Sigmoid colon (tissue), 7 donors: Measurements from ENCODE around the gene PRPF40B. TPM values are rescaled to one million over a fixed set of nuclear protein-coding genes. Genes with fewer than 3 reads are reported as not detected.
"Not testable (repeated sequence)": the region's sequence is repeated elsewhere in the genome, so short reads cannot be mapped to it uniquely, and the experiment has no call there.

Source experiments
- DNase-seq: peaks from one replicate; pipeline ENCODE4 v3.0.0-alpha.2; 2019
- H3K27ac ChIP-seq, 4 donors: fragments of 200-600 bp; sonication (generic); one replicate each; pipeline ENCODE4 v1.5.1; 2016 to 2019; ENCODE audit warnings: mild to moderate bottlenecking in 1 of 4
- H3K27me3 ChIP-seq, 3 donors: fragments of 200-600 bp; sonication (generic); one replicate each; pipeline ENCODE4 v1.5.1; 2019; ENCODE audit warnings: mild to moderate bottlenecking in 1 of 3
- H3K36me3 ChIP-seq, 4 donors: fragments of 200-600 bp; sonication (generic); one replicate each; pipeline ENCODE4 v1.5.1; 2016 to 2019
- H3K4me1 ChIP-seq, 4 donors: fragments of 200-600 bp; sonication (generic); one replicate each; pipeline ENCODE4 v1.5.1; 2017 to 2019
- H3K4me3 ChIP-seq, 4 donors: fragments of 200-600 bp; sonication (generic); one replicate each; pipeline ENCODE4 v1.5.1; 2017 to 2019; ENCODE audit warnings: mild to moderate bottlenecking in 2 of 4, moderate library complexity in 1 of 4
- H3K9me3 ChIP-seq, 4 donors: fragments of 200-600 bp in 3 of 4; sonication (generic) in 3 of 4; one replicate each; pipeline versions ENCODE4 v1.5.1 to v1.6.1; 2013 to 2019
- EP300 ChIP-seq, 4 donors: sonication (generic); formaldehyde crosslinking; IDR thresholded peaks; one replicate each; pipeline ENCODE4 v1.6.1; 2017; ENCODE audit warnings: antibody characterized with exemption in 4 of 4
- POLR2A ChIP-seq, 2 donors: fragments of 450-650 bp; IDR thresholded peaks; one replicate each; pipeline ENCODE4 v1.6.1; 2016; ENCODE audit warnings: antibody characterized with exemption in 2 of 2, mild to moderate bottlenecking in 2 of 2, moderate library complexity in 2 of 2
- POLR2AphosphoS5 ChIP-seq, 4 donors: sonication (generic); formaldehyde crosslinking; IDR thresholded peaks; one replicate each; pipeline ENCODE4 v1.6.1; 2017; ENCODE audit warnings: antibody characterized with exemption in 4 of 4
- WGBS, 2 donors: extraction: QIAGEN DNeasy Blood & Tissue Kit; methylation state at CpG; one replicate each; pipeline ENCODE4 v1.1.7; 2013; 5-methylcytosine and 5-hydroxymethylcytosine counted together
- intact Hi-C: fragments of 100-400 bp; cut with DNase I; formaldehyde crosslinking; loops from one replicate; pipeline ENCODE4 v1.15.1; 2023
- polyA plus RNA-seq, 3 donors: library from polyadenylated mRNA; stranded (reverse); fragments of 200-250 nt; gene quantifications; one replicate each; pipeline ENCODE4 v1.2.3, GENCODE V29; 2013
- total RNA-seq, 4 donors: library from RNA; depleted of rRNA; stranded (reverse); fragments of >200 nt; gene quantifications; one replicate each; pipeline ENCODE4 v1.1.0, GENCODE V29; 2016
- TF ChIP-seq, protein P1 (sequence below), 4 experiments: fragments of 450-650 bp in 3 of 4; fragments of 200-600 bp in 1 of 4; IDR thresholded peaks; one replicate each; pipeline ENCODE4 v1.5.1; 2016 to 2019; ENCODE audit warnings: antibody characterized with exemption in 4 of 4, mild to moderate bottlenecking in 3 of 4, moderate library complexity in 2 of 4
- donor health status: healthy with polysubstance abuse.
- donor health status: Bipolar disorder and iron deficiency.
- donor health status: healthy.

The PRPF40B gene
- total and polyA plus RNA-seq, 7 donors, result 1.4 to 27.5 (median 13.3) TPM

DNA sequence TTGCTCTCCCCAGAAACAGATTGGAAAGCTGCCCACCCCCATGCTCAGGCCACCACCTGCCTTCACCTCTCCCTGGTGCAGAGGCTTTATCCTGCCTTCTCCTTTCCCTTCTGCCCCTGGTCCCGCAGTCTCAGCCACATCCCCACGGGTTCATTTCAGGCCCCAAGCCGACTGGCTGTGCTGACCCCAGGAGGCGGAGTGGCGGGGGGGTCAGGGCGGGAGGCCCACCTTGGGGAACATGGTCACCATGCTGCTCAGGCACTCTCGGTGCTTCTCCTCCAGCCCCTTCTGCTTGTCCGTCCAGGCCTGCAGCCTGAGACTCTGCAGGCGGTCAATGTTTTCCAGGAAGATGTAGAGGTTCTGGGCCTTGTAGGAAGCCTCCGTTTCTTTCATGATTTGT lies 24.8 kb upstream of the PRPF40B start:
- Histone ChIP-seq H3K9me3 (no peaks in the 10 kb centered on the region), H3K4me1 (no peaks in the 10 kb centered on the region), H3K27me3 (no peaks in the 10 kb centered on the region), H3K36me3 (no peaks in the 10 kb centered on the region), H3K27ac (no peak overlapping the region), H3K4me3 (no peak overlapping the region)
- intact Hi-C loops, result no loop called here
- TF ChIP-seq POLR2A (IDR thresholded peaks at IDR 0.05), result no peak
- TF ChIP-seq, protein P1, sequence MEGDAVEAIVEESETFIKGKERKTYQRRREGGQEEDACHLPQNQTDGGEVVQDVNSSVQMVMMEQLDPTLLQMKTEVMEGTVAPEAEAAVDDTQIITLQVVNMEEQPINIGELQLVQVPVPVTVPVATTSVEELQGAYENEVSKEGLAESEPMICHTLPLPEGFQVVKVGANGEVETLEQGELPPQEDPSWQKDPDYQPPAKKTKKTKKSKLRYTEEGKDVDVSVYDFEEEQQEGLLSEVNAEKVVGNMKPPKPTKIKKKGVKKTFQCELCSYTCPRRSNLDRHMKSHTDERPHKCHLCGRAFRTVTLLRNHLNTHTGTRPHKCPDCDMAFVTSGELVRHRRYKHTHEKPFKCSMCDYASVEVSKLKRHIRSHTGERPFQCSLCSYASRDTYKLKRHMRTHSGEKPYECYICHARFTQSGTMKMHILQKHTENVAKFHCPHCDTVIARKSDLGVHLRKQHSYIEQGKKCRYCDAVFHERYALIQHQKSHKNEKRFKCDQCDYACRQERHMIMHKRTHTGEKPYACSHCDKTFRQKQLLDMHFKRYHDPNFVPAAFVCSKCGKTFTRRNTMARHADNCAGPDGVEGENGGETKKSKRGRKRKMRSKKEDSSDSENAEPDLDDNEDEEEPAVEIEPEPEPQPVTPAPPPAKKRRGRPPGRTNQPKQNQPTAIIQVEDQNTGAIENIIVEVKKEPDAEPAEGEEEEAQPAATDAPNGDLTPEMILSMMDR (IDR thresholded peaks at IDR 0.05), result no peak
- 87% methylated on average over 10 of the region's 10 CpGs for WGBS, 2 donors
- no peak for DNase-seq

DNA sequence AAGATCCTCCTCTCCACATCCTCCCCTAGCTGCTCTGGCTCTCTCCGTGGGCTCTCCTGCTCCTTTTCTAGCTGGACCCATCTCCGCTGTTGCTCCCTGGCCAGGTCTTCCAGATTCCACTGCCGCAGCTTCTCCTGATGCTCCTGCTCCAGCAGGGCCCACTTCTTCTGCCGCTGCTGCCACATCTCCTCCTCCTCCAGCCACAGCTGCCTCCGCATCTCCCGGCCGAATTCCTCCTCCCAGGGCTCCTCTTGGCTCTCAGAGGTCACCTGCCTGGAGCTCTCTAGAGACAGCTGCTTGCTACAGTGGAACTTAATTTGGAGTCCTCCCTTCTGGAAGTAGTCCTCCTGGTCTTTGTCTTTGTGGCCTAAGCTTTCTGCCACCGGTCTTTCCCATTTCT lies 23.4 kb upstream of the PRPF40B start:
- no peak overlapping the region for H3K4me3 ChIP-seq
- no peaks in the 10 kb centered on the region for H3K4me1 ChIP-seq
- 97% methylated on average over 8 of the region's 8 CpGs for whole genome bisulfite sequencing, 2 donors
- no peaks in the 10 kb centered on the region for H3K36me3 ChIP-seq
- intact Hi-C loops, result no loop called here
- no peak overlapping the region for H3K27ac ChIP-seq
- DNase-seq, result no peak
- H3K27me3 ChIP-seq, result no peaks in the 10 kb centered on the region
- H3K9me3 ChIP-seq, result no peaks in the 10 kb centered on the region
- no peak for TF ChIP-seq POLR2A (IDR thresholded peaks at IDR 0.05)
- no peak for TF ChIP-seq POLR2AphosphoS5 (IDR thresholded peaks at IDR 0.05)
- TF ChIP-seq, protein P1 (IDR thresholded peaks at IDR 0.05), result no peak
- TF ChIP-seq EP300 (IDR thresholded peaks at IDR 0.05), result no peak

DNA sequence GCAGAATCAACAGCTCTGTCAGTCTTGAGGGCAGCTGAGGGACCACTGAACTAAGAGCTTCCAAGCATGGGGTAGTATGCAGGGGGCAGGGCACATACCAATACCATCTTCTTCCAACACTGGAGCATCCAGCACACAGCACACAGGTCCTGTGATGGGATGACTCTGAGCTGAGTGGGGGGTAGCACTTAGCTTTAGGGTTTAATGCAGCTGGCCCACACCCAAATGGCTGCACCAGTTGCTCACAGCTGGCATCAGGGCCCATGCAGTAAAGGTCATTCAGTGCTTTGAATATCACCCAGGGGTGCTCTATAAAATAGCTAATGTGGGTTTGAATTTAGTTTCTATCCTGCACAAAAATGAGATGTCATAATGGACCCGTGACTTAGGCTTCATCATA lies 19.6 kb upstream of the PRPF40B start:
- Histone ChIP-seq H3K27ac (no peak overlapping the region), H3K9me3 (no peaks in the 10 kb centered on the region), H3K36me3 (no peaks in the 10 kb centered on the region), H3K4me3 (no peak overlapping the region), H3K4me1 (no peaks in the 10 kb centered on the region), H3K27me3 (no peaks in the 10 kb centered on the region)
- DNase-seq, result no peak
- intact Hi-C loops, result no loop called here
- 82 to 83% methylated on average over 1 of the region's 1 CpG for WGBS, 2 donors
- TF ChIP-seq, protein P1 (IDR thresholded peaks at IDR 0.05), result no peak
- TF ChIP-seq POLR2A (IDR thresholded peaks at IDR 0.05) (no peak), POLR2AphosphoS5 (IDR thresholded peaks at IDR 0.05) (no peak)

DNA sequence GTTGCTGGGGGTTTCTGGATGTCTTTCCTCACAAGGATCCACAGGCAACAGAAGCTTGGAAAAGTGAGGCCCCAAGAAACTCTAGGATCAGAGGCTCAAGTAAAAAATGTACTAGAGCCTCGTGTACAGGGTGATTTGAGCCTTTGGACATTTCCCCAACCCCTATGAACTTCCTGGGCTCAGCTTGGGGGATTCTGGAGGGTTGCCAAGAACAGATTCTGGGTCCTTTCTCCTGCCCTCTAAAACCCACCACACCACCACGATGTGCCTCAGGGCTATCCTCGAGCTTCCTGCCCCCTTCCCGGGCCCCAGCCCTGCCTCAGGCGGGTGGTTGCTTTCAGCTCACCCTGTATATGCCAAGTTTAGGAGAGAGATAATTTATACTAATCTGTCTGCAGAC lies 18.5 kb upstream of the PRPF40B start:
- intact Hi-C loops, result no loop called here
- TF ChIP-seq POLR2A (IDR thresholded peaks at IDR 0.05) (no peak), POLR2AphosphoS5 (IDR thresholded peaks at IDR 0.05) (no peak), EP300 (IDR thresholded peaks at IDR 0.05) (no peak)
- TF ChIP-seq, protein P1 (IDR thresholded peaks at IDR 0.05), result no peak
- H3K9me3 ChIP-seq, result no peaks in the 10 kb centered on the region
- no peak overlapping the region for H3K4me3 ChIP-seq
- no peaks in the 10 kb centered on the region for H3K4me1 ChIP-seq
- WGBS, 2 donors, result 44 to 73% methylated on average over 5 of the region's 5 CpGs
- H3K27me3 ChIP-seq, result no peaks in the 10 kb centered on the region
- H3K36me3 ChIP-seq, result no peaks in the 10 kb centered on the region
- H3K27ac ChIP-seq, result no peak overlapping the region
- no peak for DNase-seq

DNA sequence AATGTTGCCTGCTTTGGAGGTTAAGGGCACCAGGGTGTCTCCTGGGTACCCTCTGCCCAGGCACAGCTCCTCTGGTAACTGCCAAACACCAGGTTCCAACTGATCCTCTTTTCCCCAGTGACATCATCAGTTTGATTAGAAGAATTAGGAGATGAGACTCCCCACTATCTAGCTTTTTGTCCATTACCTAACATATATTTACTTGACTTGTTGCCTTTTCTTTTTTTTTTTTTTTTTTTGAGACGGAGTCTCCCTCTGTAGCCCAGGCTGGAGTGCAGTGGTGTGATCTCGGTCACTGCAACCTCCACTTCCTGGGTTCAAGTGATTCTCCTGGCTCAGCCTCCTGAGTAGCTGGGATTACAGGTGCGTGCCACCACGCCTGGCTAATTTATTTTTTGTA lies 17.8 kb upstream of the PRPF40B start, which contains the start of gene FAM186B:
TSS of gene FAM186B (minus strand) at position 101 of the 400 bp plus-strand sequence. CDS start 162 bp downstream, outside the sequence.
- H3K27ac ChIP-seq, DNase-seq, H3K4me3 ChIP-seq, intact Hi-C loops, H3K27me3 ChIP-seq, H3K36me3 ChIP-seq, H3K9me3 ChIP-seq, H3K4me1 ChIP-seq: not testable (repeated sequence)
- WGBS, 2 donors, result 94 to 98% methylated on average over 4 of the region's 4 CpGs
